Karpas-422 (cell line): ENCODE measurements around the gene GDF10. TPM values are rescaled to one million over a fixed set of nuclear protein-coding genes. Genes with fewer than 3 reads are reported as not detected.

Source experiments
- DNase-seq: peaks from one replicate; pipeline ENCODE4 v3.0.0-alpha.2; 2015
- H2AFZ ChIP-seq: fragments of 200-600 bp; sonication (generic); 2 replicates; pipeline ENCODE4 v1.6.1; 2014; ENCODE audit warnings: antibody characterized with exemption, low read length, mixed read lengths
- H3K27ac ChIP-seq: fragments of 200-600 bp; sonication (generic); 2 replicates; pipeline ENCODE4 v1.5.1; 2014; ENCODE audit warnings: mild to moderate bottlenecking, low read length, moderate library complexity
- H3K27me3 ChIP-seq: fragments of 200-600 bp; sonication (generic); 2 replicates; pipeline ENCODE4 v1.6.1; 2014; ENCODE audit warnings: low read length, mixed read lengths
- H3K36me3 ChIP-seq: fragments of 200-600 bp; sonication (generic); 2 replicates; pipeline ENCODE4 v1.6.1; 2014; ENCODE audit warnings: low read length, mixed read lengths; ENCODE audit not compliant: insufficient read depth
- H3K4me1 ChIP-seq: fragments of 200-600 bp; sonication (generic); 2 replicates; pipeline ENCODE4 v1.6.1; 2014; ENCODE audit warnings: mild to moderate bottlenecking, low read length, mixed read lengths
- H3K4me2 ChIP-seq: fragments of 200-600 bp; sonication (generic); 2 replicates; pipeline ENCODE4 v1.6.1; 2014; ENCODE audit warnings: low read length, low read depth, mild to moderate bottlenecking; ENCODE audit not compliant: poor library complexity, severe bottlenecking
- H3K4me3 ChIP-seq: fragments of 200-600 bp; sonication (generic); 2 replicates; pipeline ENCODE4 v1.5.1; 2014; ENCODE audit warnings: mild to moderate bottlenecking, antibody characterized with exemption, low read length, mixed read lengths
- H3K79me2 ChIP-seq: fragments of 200-600 bp; sonication (generic); 2 replicates; pipeline ENCODE4 v1.6.1; 2014; ENCODE audit warnings: mild to moderate bottlenecking, low read length, mixed read lengths
- H3K9ac ChIP-seq: fragments of 200-600 bp; sonication (generic); 2 replicates; pipeline ENCODE4 v1.6.0; 2014; ENCODE audit warnings: low read length
- H3K9me2 ChIP-seq: fragments of 200-600 bp; sonication (generic), shearing (Covaris generic); replicated peaks from 2 replicates; pipeline ENCODE4 v1.6.0; 2014; ENCODE audit warnings: mild to moderate bottlenecking, low read length, moderate library complexity; ENCODE audit not compliant: insufficient read depth
- H3K9me3 ChIP-seq: fragments of 300-700, 200-600 bp; sonication (generic); 2 replicates; pipeline ENCODE4 v1.6.1; 2014; ENCODE audit warnings: low read length, mixed read lengths
- H4K20me1 ChIP-seq: fragments of 200-600 bp; sonication (generic); 2 replicates; pipeline ENCODE4 v1.6.1; 2014; ENCODE audit warnings: mild to moderate bottlenecking, antibody characterized with exemption, low read length, low read depth; ENCODE audit not compliant: insufficient read depth
- total RNA-seq: library from RNA; depleted of rRNA; stranded (reverse); fragments of >200 nt; shearing (Covaris generic); gene quantifications from 2 replicates; pipeline ENCODE4 v1.2.3, GENCODE V29; 2014; ENCODE audit warnings: low replicate concordance

Gene GDF10
- total RNA-seq, 1 experiment from 2014 or later = not detected

GRCh38 chr10:47354900-47355299, 54.9 kb downstream of the GDF10 start:
- peaks cover 11% of the 10 kb centered on the region for H3K4me1 ChIP-seq

DNA sequence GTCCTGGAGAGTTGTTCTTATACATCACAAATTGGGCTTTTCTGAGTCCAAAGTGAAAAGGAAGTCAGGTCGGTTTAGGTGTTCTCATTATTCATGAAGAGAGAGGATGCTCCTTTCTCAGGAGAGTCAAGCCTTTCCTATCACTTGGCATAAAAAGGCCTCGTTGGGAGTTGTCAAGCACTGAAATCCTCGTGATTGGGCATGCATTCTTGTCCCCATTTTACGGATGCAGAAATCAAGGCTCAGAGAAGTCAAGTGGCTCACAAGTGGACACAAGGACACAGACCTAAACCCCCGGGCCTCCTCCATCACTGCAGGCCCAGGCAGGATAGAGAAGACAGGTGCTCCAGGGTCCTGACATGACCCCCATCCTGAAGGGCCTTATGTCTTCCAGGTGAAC, 56.7 kb downstream of the GDF10 start:
- Histone ChIP-seq H3K4me3 (no peak overlapping the region), H2AFZ (no peak overlapping the region), H3K9ac (no peak overlapping the region), H3K4me1 (peaks cover 11% of the 10 kb centered on the region), H3K9me2 (no peaks in the 10 kb centered on the region), H3K79me2 (no peaks in the 10 kb centered on the region), H3K27me3 (no peaks in the 10 kb centered on the region), H3K27ac (no peak overlapping the region), H3K4me2 (peak overlapping the region; percentile 7), H3K36me3 (no peaks in the 10 kb centered on the region), H4K20me1 (no peaks in the 10 kb centered on the region), H3K9me3 (no peaks in the 10 kb centered on the region)
- no peak for DNase-seq

More at GRCh38 chr10:47354900-47355299, 54.9 kb downstream of the GDF10 start:
- Histone ChIP-seq H3K4me3 (no peak overlapping the region), H4K20me1 (no peaks in the 10 kb centered on the region), H3K9ac (no peak overlapping the region), H3K9me2 (no peaks in the 10 kb centered on the region), H3K79me2 (no peaks in the 10 kb centered on the region), H3K9me3 (no peaks in the 10 kb centered on the region), H3K36me3 (no peaks in the 10 kb centered on the region), H3K27ac (no peak overlapping the region), H3K27me3 (no peaks in the 10 kb centered on the region), H3K4me2 (no peak overlapping the region), H2AFZ (no peak overlapping the region)
- DNase-seq = no peak

GRCh38 chr10:47357131-47357582, 57.2 kb downstream of the GDF10 start:
- no peak overlapping the region for H3K4me3 ChIP-seq
- H3K9me2 ChIP-seq = no peaks in the 10 kb centered on the region
- H3K4me2 ChIP-seq = no peak overlapping the region
- H3K27ac ChIP-seq = no peak overlapping the region
- H3K27me3 ChIP-seq = no peaks in the 10 kb centered on the region
- H3K9ac ChIP-seq = no peak overlapping the region
- H3K36me3 ChIP-seq = no peaks in the 10 kb centered on the region
- H3K79me2 ChIP-seq = no peaks in the 10 kb centered on the region
- H3K9me3 ChIP-seq = no peaks in the 10 kb centered on the region
- H3K4me1 ChIP-seq = peaks cover 11% of the 10 kb centered on the region
- no peak for DNase-seq
- no peak overlapping the region for H2AFZ ChIP-seq
- no peaks in the 10 kb centered on the region for H4K20me1 ChIP-seq

DNA sequence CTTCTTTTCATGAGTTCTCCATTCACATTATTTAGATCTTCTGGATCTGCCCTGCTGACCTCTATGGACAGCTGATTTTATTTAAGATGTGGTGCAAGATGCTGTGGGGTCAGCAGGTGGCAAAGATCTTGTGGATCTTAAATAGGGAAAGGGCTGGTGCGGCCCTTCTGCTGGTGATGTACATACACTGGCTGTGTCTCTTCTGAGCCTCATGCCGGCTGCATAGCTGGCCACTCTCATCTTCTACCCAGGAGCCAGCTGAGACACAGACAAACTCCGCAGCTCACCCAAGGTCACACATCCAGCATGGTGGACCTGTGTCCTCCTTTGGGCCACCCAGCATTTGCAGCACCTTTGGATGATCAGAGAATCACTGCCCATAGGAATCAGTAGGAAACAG, 57.9 kb downstream of the GDF10 start:
- no peak overlapping the region for H3K4me3 ChIP-seq
- peaks cover 11% of the 10 kb centered on the region for H3K4me1 ChIP-seq
- no peaks in the 10 kb centered on the region for H3K79me2 ChIP-seq
- H3K27ac ChIP-seq = no peak overlapping the region
- no peaks in the 10 kb centered on the region for H3K36me3 ChIP-seq
- no peaks in the 10 kb centered on the region for H3K27me3 ChIP-seq
- no peaks in the 10 kb centered on the region for H3K9me2 ChIP-seq
- H3K9me3 ChIP-seq = no peaks in the 10 kb centered on the region
- DNase-seq = no peak
- no peak overlapping the region for H3K4me2 ChIP-seq
- H3K9ac ChIP-seq = no peak overlapping the region
- H4K20me1 ChIP-seq = no peaks in the 10 kb centered on the region
- no peak overlapping the region for H2AFZ ChIP-seq

DNA sequence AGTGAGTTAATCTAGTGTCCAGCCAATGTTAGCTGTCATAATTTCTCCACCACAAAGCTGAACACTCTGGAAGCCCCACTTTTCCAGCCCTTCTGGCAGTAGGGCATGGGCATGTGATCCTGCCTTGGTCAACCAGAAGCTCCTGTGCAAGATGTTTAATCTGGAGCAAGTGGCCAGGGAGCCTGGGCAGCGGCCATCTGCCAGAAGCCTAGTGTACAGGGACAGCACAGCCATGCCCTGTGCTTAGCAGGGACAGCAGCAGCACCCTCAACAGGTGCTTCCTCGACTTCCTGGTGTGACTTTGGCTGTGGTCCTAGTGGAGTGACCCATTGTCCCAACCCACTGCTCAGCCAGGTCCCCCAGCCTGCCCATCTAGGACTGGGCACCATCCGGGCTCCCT, 58.5 kb downstream of the GDF10 start:
- Histone ChIP-seq H3K9ac (no peak overlapping the region), H3K79me2 (no peaks in the 10 kb centered on the region), H3K36me3 (no peaks in the 10 kb centered on the region), H3K27me3 (no peaks in the 10 kb centered on the region), H3K9me2 (no peaks in the 10 kb centered on the region), H4K20me1 (no peaks in the 10 kb centered on the region), H3K4me1 (peaks cover 11% of the 10 kb centered on the region), H3K4me2 (no peak overlapping the region), H3K27ac (no peak overlapping the region), H3K4me3 (no peak overlapping the region), H2AFZ (no peak overlapping the region), H3K9me3 (no peaks in the 10 kb centered on the region)
- no peak for DNase-seq

GRCh38 chr10:47359101-47359500, 59.1 kb downstream of the GDF10 start:
- no peaks in the 10 kb centered on the region for H3K27me3 ChIP-seq
- H3K27ac ChIP-seq = no peak overlapping the region
- H3K9me3 ChIP-seq = no peaks in the 10 kb centered on the region
- H3K4me1 ChIP-seq = peaks cover 11% of the 10 kb centered on the region
- H3K4me2 ChIP-seq = no peak overlapping the region
- DNase-seq = no peak
- no peaks in the 10 kb centered on the region for H3K9me2 ChIP-seq
- no peaks in the 10 kb centered on the region for H3K36me3 ChIP-seq
- no peaks in the 10 kb centered on the region for H4K20me1 ChIP-seq
- no peak overlapping the region for H2AFZ ChIP-seq
- no peak overlapping the region for H3K9ac ChIP-seq
- H3K79me2 ChIP-seq = no peaks in the 10 kb centered on the region
- H3K4me3 ChIP-seq = no peak overlapping the region

DNA sequence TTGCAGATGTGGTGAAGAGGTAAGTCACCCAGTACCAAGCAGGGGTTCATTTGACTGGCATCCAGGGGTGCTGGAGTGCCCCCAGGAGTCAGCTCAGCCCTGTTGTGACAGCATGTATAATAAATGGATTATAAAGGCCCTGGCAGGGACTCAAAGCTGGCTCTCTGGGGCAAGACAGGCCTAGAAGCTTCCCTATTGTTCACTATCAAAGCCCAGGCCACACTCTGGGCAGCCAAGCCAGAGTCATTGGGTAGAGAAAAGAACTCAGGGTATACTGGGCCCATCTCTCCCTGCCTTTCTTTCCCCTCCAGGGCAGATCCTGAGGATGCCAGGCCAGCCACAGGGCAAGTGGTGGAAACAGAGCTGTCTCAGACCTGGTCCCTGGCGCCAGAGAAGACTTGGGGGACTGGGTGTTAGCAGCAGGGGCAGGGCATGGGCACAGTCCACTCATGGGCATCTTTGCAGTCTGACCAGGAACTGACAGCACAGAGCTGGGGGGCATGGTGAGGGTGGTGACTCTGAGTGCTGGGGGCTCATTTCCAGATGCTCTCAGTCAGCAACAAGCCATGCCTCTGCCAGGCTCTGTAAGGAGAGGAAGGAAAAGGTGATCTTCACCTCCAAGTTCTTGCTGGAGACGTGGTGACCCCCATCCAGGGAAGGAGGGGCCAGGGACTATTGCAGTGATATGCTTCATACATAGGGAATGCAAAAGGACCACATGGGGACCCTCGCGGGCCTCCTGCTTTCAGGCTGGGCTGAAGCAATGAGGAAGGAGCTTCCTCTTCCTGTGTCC, 59.8 kb downstream of the GDF10 start:
- no peak overlapping the region for H3K4me2 ChIP-seq
- H3K9ac ChIP-seq = no peak overlapping the region
- H3K27me3 ChIP-seq = no peaks in the 10 kb centered on the region
- H3K79me2 ChIP-seq = no peaks in the 10 kb centered on the region
- H2AFZ ChIP-seq = no peak overlapping the region
- DNase-seq = no peak
- H4K20me1 ChIP-seq = no peaks in the 10 kb centered on the region
- no peak overlapping the region for H3K27ac ChIP-seq
- peaks cover 11% of the 10 kb centered on the region for H3K4me1 ChIP-seq
- H3K9me2 ChIP-seq = no peaks in the 10 kb centered on the region
- H3K9me3 ChIP-seq = no peaks in the 10 kb centered on the region
- no peaks in the 10 kb centered on the region for H3K36me3 ChIP-seq
- H3K4me3 ChIP-seq = no peak overlapping the region

- DNase-seq = no peak
- Histone ChIP-seq H4K20me1 (no peaks in the 10 kb centered on the region), H2AFZ (no peak overlapping the region), H3K4me1 (peaks cover 11% of the 10 kb centered on the region), H3K9me3 (no peaks in the 10 kb centered on the region), H3K36me3 (no peaks in the 10 kb centered on the region), H3K9ac (no peak overlapping the region), H3K27ac (no peak overlapping the region), H3K4me3 (no peak overlapping the region), H3K4me2 (no peak overlapping the region), H3K27me3 (no peaks in the 10 kb centered on the region), H3K9me2 (no peaks in the 10 kb centered on the region), H3K79me2 (no peaks in the 10 kb centered on the region)
These were observed 60.5 kb downstream of the GDF10 start for GRCh38 chr10:47360419-47361040.
